ENCODE measurements around the gene USP31. TPM values are rescaled to one million over a fixed set of nuclear protein-coding genes. Genes with fewer than 3 reads are reported as not detected.
"Not testable (repeated sequence)": the region's sequence is repeated elsewhere in the genome, so short reads cannot be mapped to it uniquely, and the experiment has no call there.

Gene USP31
- total RNA-seq, 2 donors from 2014 or later: 24.0 to 31.1 TPM

GRCh38 chr16:23114131-23114904 is 34.9 kb downstream of the USP31 start:
- ATAC-seq: peak in 1 of 2 donors; percentile 42
- DNase-seq: no peak
- intact Hi-C loops (cut with DNase I): no loop called here

- intact Hi-C loops (cut with DNase I): no loop called here
- DNase-seq (no peak), ATAC-seq (no peak)
Observed at GRCh38 chr16:23113185-23113584, 36.1 kb downstream of the USP31 start.

GRCh38 chr16:23110257-23110899 is 38.9 kb downstream of the USP31 start:
- intact Hi-C loops (cut with DNase I): no loop called here
- DNase-seq (no peak), ATAC-seq (no peak)

- no peak for DNase-seq
- peak in 1 of 2 donors; percentile 29 for ATAC-seq
- intact Hi-C loops (cut with DNase I): loop anchor here in 1 of 2 donors (5.0 kb wide), 1 partner anchor 39 kb away; the partner anchor contains the start of gene USP31
Observed at GRCh38 chr16:23107936-23108335, 41.3 kb downstream of the USP31 start.

- ATAC-seq (peak in 1 of 2 donors; percentile 30), DNase-seq (no peak)
- intact Hi-C loops (cut with DNase I): loop anchor here in 1 of 2 donors (5.0 kb wide), 1 partner anchor 40 kb away; the partner anchor contains the start of gene USP31
Observed at GRCh38 chr16:23107117-23107516, 42.1 kb downstream of the USP31 start.

- DNase-seq: no peak
- no peak for ATAC-seq
- intact Hi-C loops (cut with DNase I): loop anchor here in 1 of 2 donors (5.0 kb wide), 1 partner anchor 42 kb away; the partner anchor contains the start of gene USP31
Observed at GRCh38 chr16:23105309-23105708, 43.9 kb downstream of the USP31 start.

- ATAC-seq (no peak), DNase-seq (no peak)
- intact Hi-C loops (cut with DNase I): no loop called here
Observed at GRCh38 chr16:23104032-23104955, 45.0 kb downstream of the USP31 start.

- DNase-seq (no peak), ATAC-seq (no peak)
- intact Hi-C loops (cut with DNase I): no loop called here
Observed at GRCh38 chr16:23103603-23104002, 45.6 kb downstream of the USP31 start.

- DNase-seq (no peak), ATAC-seq (peak; percentile 46 to 59)
- intact Hi-C loops (cut with DNase I): no loop called here
Observed at GRCh38 chr16:23101012-23101550, 48.2 kb downstream of the USP31 start.

GRCh38 chr16:23096450-23096849 is 52.8 kb downstream of the USP31 start:
- intact Hi-C loops (cut with DNase I); DNase-seq; ATAC-seq: not testable (repeated sequence)

- intact Hi-C loops (cut with DNase I); DNase-seq; ATAC-seq: not testable (repeated sequence)
Observed at GRCh38 chr16:23094136-23094535, 55.1 kb downstream of the USP31 start.

GRCh38 chr16:23092801-23093117 is 56.5 kb downstream of the USP31 start:
- no peak for DNase-seq
- ATAC-seq: no peak
- intact Hi-C loops (cut with DNase I): no loop called here

GRCh38 chr16:23092072-23092800 is 57.0 kb downstream of the USP31 start:
- intact Hi-C loops (cut with DNase I): no loop called here
- ATAC-seq: no peak
- DNase-seq: no peak

- ATAC-seq (no peak), DNase-seq (no peak)
- intact Hi-C loops (cut with DNase I): no loop called here
Observed at GRCh38 chr16:23089111-23089510, 60.1 kb downstream of the USP31 start.

GRCh38 chr16:23088018-23088417 is 61.2 kb downstream of the USP31 start:
- intact Hi-C loops (cut with DNase I): no loop called here
- ATAC-seq: peak; percentile 93 to 98
- DNase-seq: no peak

GRCh38 chr16:23085949-23086348 is 63.3 kb downstream of the USP31 start:
- intact Hi-C loops (cut with DNase I): no loop called here
- ATAC-seq: no peak
- DNase-seq: no peak

GRCh38 chr16:23082161-23082788 is 67.0 kb downstream of the USP31 start:
- DNase-seq (no peak), ATAC-seq (peak; percentile 71 to 73)
- intact Hi-C loops (cut with DNase I): no loop called here

- intact Hi-C loops (cut with DNase I): loop anchor here in 1 of 2 donors (2.0 kb wide), 1 partner anchor 57 kb away; no protein-coding TSS in a partner anchor
- no peak for DNase-seq
- ATAC-seq: peak in 1 of 2 donors; percentile 66
Observed at GRCh38 chr16:23081675-23082119, 67.6 kb downstream of the USP31 start.

Data from left cardiac atrium (tissue), 4 donors.